ENCODE data around the gene SLC6A6. TPM values are rescaled to one million over a fixed set of nuclear protein-coding genes. Genes with fewer than 3 reads are reported as not detected.

Gene SLC6A6
- total RNA-seq, 1 experiment from 2014 or later = 72.6 TPM

DNA sequence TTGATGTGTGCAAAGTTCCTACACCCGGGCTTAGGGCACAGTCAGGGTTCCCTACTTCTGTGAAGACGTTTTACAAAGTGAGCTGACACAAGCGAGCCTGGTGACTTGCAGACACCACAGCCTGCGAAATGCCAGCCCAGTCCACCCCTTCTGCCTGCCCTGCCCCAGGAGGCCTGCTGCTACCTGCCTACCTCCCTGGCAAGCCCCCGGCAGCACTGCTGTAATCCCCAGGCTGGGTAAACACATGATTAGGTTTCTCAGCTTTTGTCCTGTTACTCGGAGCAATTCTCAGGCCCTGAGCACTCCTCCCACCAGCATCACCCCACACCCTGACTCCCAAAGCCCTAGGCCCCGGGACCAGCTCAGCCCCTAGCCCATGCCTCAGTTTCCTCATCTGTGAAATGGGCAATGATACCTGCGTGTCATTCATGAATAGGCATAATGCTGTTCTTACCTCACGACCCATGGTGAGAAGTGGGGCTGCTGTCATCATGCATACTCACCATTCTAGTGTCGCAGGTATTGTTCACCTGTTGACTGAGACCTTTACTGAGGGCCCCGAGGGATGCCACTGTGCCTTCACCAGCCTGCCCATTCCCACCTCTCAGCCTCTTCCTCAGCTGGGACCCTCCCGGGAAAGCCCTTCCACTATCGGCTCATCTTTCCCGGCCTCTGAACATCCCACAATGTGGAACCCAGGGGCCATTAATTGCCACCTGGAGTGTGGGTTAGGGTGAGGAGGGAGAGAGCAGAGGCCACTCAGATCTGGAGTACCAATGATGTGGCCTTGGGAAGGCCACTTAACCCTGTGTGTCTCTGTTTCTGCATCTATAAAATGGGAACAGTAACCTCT, 31.5 kb upstream of the SLC6A6 start:
- no peaks in the 10 kb centered on the region for H4K20me1 ChIP-seq (ENCODE audit: control insufficient read depth, insufficient read depth, insufficient read length)
- H3K23me2 ChIP-seq (ENCODE audit: insufficient read length, low read depth, low read length, poor library complexity, severe bottlenecking) = no peaks in the 10 kb centered on the region
- H2BK120ac ChIP-seq (ENCODE audit: low read depth, low read length, poor library complexity, severe bottlenecking) = no peak overlapping the region
- no peaks in the 10 kb centered on the region for H3K36me3 Mint-ChIP-seq (ENCODE audit: insufficient read depth in 1 of 3, low read depth in 3 of 3)
- H2BK15ac ChIP-seq (ENCODE audit: low read depth, low read length) = no peak overlapping the region
- no peak overlapping the region for H3K18ac ChIP-seq (ENCODE audit: insufficient read length, low read depth, low read length)
- no peak overlapping the region for H4K5ac ChIP-seq (ENCODE audit: insufficient read length, low read depth, low read length)
- no peak overlapping the region for H2BK12ac ChIP-seq (ENCODE audit: insufficient read length, low read depth, low read length)
- no peak overlapping the region for H4K8ac ChIP-seq (replicated peaks; ENCODE audit: insufficient read length, low read depth, low read length)
- no peaks in the 10 kb centered on the region for H3K79me2 ChIP-seq (ENCODE audit: insufficient read depth, low read length)
- TF ChIP-seq, protein P1, sequence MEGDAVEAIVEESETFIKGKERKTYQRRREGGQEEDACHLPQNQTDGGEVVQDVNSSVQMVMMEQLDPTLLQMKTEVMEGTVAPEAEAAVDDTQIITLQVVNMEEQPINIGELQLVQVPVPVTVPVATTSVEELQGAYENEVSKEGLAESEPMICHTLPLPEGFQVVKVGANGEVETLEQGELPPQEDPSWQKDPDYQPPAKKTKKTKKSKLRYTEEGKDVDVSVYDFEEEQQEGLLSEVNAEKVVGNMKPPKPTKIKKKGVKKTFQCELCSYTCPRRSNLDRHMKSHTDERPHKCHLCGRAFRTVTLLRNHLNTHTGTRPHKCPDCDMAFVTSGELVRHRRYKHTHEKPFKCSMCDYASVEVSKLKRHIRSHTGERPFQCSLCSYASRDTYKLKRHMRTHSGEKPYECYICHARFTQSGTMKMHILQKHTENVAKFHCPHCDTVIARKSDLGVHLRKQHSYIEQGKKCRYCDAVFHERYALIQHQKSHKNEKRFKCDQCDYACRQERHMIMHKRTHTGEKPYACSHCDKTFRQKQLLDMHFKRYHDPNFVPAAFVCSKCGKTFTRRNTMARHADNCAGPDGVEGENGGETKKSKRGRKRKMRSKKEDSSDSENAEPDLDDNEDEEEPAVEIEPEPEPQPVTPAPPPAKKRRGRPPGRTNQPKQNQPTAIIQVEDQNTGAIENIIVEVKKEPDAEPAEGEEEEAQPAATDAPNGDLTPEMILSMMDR (conservative IDR thresholded peaks at IDR 0.05) = no peak
- no peak overlapping the region for H2AFZ ChIP-seq (ENCODE audit: low read length)
- no peak overlapping the region for H3K4ac ChIP-seq (ENCODE audit: low read depth, low read length)
- no peaks in the 10 kb centered on the region for H3K79me1 ChIP-seq (ENCODE audit: insufficient read depth, low read depth, low read length, poor library complexity, severe bottlenecking)
- H3K27ac Mint-ChIP-seq = no peak overlapping the region; a peak in 1 of 7 replicates
- H3K4me1 ChIP-seq (ENCODE audit: insufficient read depth, low read length) = no peaks in the 10 kb centered on the region
- no peak overlapping the region for H4K91ac ChIP-seq (ENCODE audit: insufficient read length, low read depth, low read length)
- no peak overlapping the region for H3K4me2 ChIP-seq (ENCODE audit: insufficient read depth, insufficient read length, low read length)
- H3K9me3 ChIP-seq (ENCODE audit: control insufficient read depth, low read depth, low read length) = no peaks in the 10 kb centered on the region
- WGBS (ENCODE audit: extremely low coverage, insufficient read length, low lambda C conversion rate) = no CpG with 5 or more reads among the region's 14 CpGs
- no peak overlapping the region for H3K27ac ChIP-seq (ENCODE audit: insufficient read length, low read depth, low read length)
- H3K27me3 Mint-ChIP-seq (ENCODE audit: low read depth) = peaks cover 8% of the 10 kb centered on the region
- H3T11ph ChIP-seq (ENCODE audit: low read length) = no peak overlapping the region
- no peak overlapping the region for H3K4me3 Mint-ChIP-seq
- H3K14ac ChIP-seq (ENCODE audit: insufficient read depth, low read length) = no peak overlapping the region
- H3K56ac ChIP-seq (ENCODE audit: insufficient read length, low read depth, low read length) = no peak overlapping the region
- H2BK5ac ChIP-seq (ENCODE audit: insufficient read length, low read length) = no peak overlapping the region
- H2BK20ac ChIP-seq (ENCODE audit: low read depth, low read length, poor library complexity, severe bottlenecking) = no peak overlapping the region
- no peaks in the 10 kb centered on the region; a peak in 1 of 5 replicates for H3K9me3 Mint-ChIP-seq
- H3K27me3 ChIP-seq (ENCODE audit: insufficient read depth, low read length) = no peaks in the 10 kb centered on the region; the same call in 1 of the 2 replicates
- no peak overlapping the region for H3K9ac ChIP-seq (ENCODE audit: extremely low read depth, insufficient read length, low read length)
- no peak overlapping the region for H3K23ac ChIP-seq (ENCODE audit: insufficient read length, low read depth, low read length)
- no peak overlapping the region for H2AK5ac ChIP-seq (ENCODE audit: insufficient read length, low read length)
- peaks cover 55 to 65% of the 10 kb centered on the region in 2 experiments for H3K4me1 Mint-ChIP-seq
- DNase-seq = no peak

Data from H9 (cell line).